Neural progenitor cell (in vitro differentiated cells): Measurements from ENCODE around the gene ACKR2. TPM values are rescaled to one million over a fixed set of nuclear protein-coding genes. Genes with fewer than 3 reads are reported as not detected.

Experiments
- DNase-seq: peaks from one replicate; pipeline ENCODE4 v3.0.0-alpha.2; 2016; ENCODE audit warnings: low spot score
- H2AFZ ChIP-seq: fragments of 200-600 bp; sonication (generic); replicated peaks from 2 replicates; pipeline ENCODE4 v1.6.1; 2016; ENCODE audit warnings: antibody characterized with exemption
- H3F3A ChIP-seq: fragments of 200-600 bp; sonication (generic); 2 replicates; pipeline ENCODE4 v1.6.1; 2016; ENCODE audit warnings: antibody characterized with exemption, low read depth
- H3K27ac ChIP-seq: fragments of 200-600 bp; sonication (generic); 2 replicates; pipeline ENCODE4 v1.5.1; 2016; ENCODE audit warnings: mild to moderate bottlenecking
- H3K27me3 ChIP-seq: fragments of 200-600 bp; sonication (generic); 2 replicates; pipeline ENCODE4 v1.6.1; 2016; ENCODE audit warnings: mild to moderate bottlenecking, moderate library complexity
- H3K36me3 ChIP-seq: fragments of 200-600 bp; sonication (generic); 2 replicates; pipeline ENCODE4 v1.5.1; 2016
- H3K4me1 ChIP-seq: fragments of 200-600 bp; sonication (generic); 2 replicates; pipeline ENCODE4 v1.6.1; 2016; ENCODE audit warnings: mixed run types
- H3K4me2 ChIP-seq: fragments of 200-600 bp; sonication (generic); 2 replicates; pipeline ENCODE4 v1.6.1; 2016
- H3K4me3 ChIP-seq: fragments of 200-600 bp; sonication (generic); 2 replicates; pipeline ENCODE4 v1.5.1; 2016
- H3K79me2 ChIP-seq: fragments of 200-600 bp; sonication (generic); 2 replicates; pipeline ENCODE4 v1.6.1; 2016; ENCODE audit warnings: low read depth
- H3K9ac ChIP-seq: fragments of 200-600 bp; sonication (generic); 2 replicates; pipeline ENCODE4 v1.6.1; 2016
- H3K9me3 ChIP-seq: fragments of 200-600 bp; sonication (generic); 2 replicates; pipeline ENCODE4 v1.5.1; 2016; ENCODE audit warnings: low read depth
- H4K20me1 ChIP-seq: fragments of 200-600 bp; sonication (generic); 2 replicates; pipeline ENCODE4 v1.6.1; 2016; ENCODE audit warnings: low read depth
- H3K27ac Mint-ChIP-seq: 3 replicates; pipeline ENCODE4 v1.8.0; 2021; ENCODE audit warnings: mixed read lengths
- H3K27me3 Mint-ChIP-seq: 2 replicates; pipeline ENCODE4 v1.8.0; 2022; ENCODE audit warnings: low read depth, mild to moderate bottlenecking, inconsistent platforms, moderate library complexity, mixed read lengths; ENCODE audit not compliant: insufficient read depth
- H3K36me3 Mint-ChIP-seq: 3 replicates; pipeline ENCODE4 v1.8.0; 2021; ENCODE audit warnings: mixed read lengths
- H3K4me1 Mint-ChIP-seq: 3 replicates; pipeline ENCODE4 v1.8.0; 2021; ENCODE audit warnings: mixed read lengths
- H3K4me3 Mint-ChIP-seq: 3 replicates; pipeline ENCODE4 v1.8.0; 2021; ENCODE audit warnings: mild to moderate bottlenecking, moderate library complexity, mixed read lengths
- H3K9me3 Mint-ChIP-seq: 3 replicates; pipeline ENCODE4 v1.8.0; 2020; ENCODE audit warnings: mixed read lengths
- EZH2 ChIP-seq: fragments of 200-600 bp; sonication (generic); IDR thresholded peaks from 2 replicates; pipeline ENCODE4 v1.6.1; 2017; ENCODE audit warnings: antibody characterized with exemption, mild to moderate bottlenecking, moderate library complexity
- EZH2phosphoT487 ChIP-seq: fragments of 200-600 bp; sonication (generic); IDR thresholded peaks from 2 replicates; pipeline ENCODE4 v1.6.1; 2017; ENCODE audit warnings: antibody characterized with exemption
- total RNA-seq: library from RNA; depleted of rRNA; stranded (reverse); fragments of >200 nt; gene quantifications from 2 replicates; pipeline ENCODE4 v1.2.3, GENCODE V29; 2015; ENCODE audit warnings: low replicate concordance
- TF ChIP-seq, protein P1 (sequence below): fragments of 200-600 bp; sonication (generic); IDR thresholded peaks from 2 replicates; pipeline ENCODE4 v1.5.1; 2017; ENCODE audit warnings: antibody characterized with exemption, mild to moderate bottlenecking

Gene ACKR2
- total RNA-seq, 1 donor from 2014 or later, result not detected

DNA sequence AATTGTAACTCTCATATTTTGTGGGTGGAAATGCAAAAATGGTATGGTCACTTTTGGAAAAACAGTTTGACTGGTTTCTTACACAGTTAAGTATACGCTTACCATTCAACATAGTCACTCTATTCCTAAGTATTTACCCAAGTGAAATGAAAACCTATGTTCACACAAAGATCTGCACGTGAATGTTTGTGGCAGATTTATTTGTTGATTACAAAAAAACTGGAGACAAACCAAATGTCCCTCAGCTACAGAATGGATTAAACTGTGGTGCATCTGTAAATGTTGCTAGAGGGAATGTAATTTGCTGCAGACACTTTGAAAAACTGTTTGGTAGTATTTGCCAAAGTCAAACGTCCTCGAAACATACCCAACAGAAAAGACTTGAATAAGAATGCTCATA lies 29.3 kb downstream of the ACKR2 start:
- DNase-seq, result no peak
- H3K36me3 Mint-ChIP-seq, result no peaks in the 10 kb centered on the region
- H3K9me3 ChIP-seq, result no peaks in the 10 kb centered on the region
- H3K36me3 ChIP-seq, result no peaks in the 10 kb centered on the region
- no peaks in the 10 kb centered on the region for H3K4me1 Mint-ChIP-seq
- H3K4me3 ChIP-seq, result no peak overlapping the region
- no peaks in the 10 kb centered on the region for H3K27me3 ChIP-seq
- H3K4me2 ChIP-seq, result no peak overlapping the region
- no peaks in the 10 kb centered on the region for H3K27me3 Mint-ChIP-seq
- H3K79me2 ChIP-seq, result no peaks in the 10 kb centered on the region
- H3K27ac ChIP-seq, result no peak overlapping the region
- H3K4me3 Mint-ChIP-seq, result no peak overlapping the region
- no peak for TF ChIP-seq EZH2
- TF ChIP-seq, protein P1, sequence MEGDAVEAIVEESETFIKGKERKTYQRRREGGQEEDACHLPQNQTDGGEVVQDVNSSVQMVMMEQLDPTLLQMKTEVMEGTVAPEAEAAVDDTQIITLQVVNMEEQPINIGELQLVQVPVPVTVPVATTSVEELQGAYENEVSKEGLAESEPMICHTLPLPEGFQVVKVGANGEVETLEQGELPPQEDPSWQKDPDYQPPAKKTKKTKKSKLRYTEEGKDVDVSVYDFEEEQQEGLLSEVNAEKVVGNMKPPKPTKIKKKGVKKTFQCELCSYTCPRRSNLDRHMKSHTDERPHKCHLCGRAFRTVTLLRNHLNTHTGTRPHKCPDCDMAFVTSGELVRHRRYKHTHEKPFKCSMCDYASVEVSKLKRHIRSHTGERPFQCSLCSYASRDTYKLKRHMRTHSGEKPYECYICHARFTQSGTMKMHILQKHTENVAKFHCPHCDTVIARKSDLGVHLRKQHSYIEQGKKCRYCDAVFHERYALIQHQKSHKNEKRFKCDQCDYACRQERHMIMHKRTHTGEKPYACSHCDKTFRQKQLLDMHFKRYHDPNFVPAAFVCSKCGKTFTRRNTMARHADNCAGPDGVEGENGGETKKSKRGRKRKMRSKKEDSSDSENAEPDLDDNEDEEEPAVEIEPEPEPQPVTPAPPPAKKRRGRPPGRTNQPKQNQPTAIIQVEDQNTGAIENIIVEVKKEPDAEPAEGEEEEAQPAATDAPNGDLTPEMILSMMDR, result no peak
- TF ChIP-seq EZH2phosphoT487, result no peak
- no peak overlapping the region for H2AFZ ChIP-seq
- no peak overlapping the region for H3K9ac ChIP-seq
- no peaks in the 10 kb centered on the region for H3F3A ChIP-seq
- H3K27ac Mint-ChIP-seq, result no peak overlapping the region
- H4K20me1 ChIP-seq, result no peaks in the 10 kb centered on the region
- no peaks in the 10 kb centered on the region for H3K9me3 Mint-ChIP-seq
- no peaks in the 10 kb centered on the region for H3K4me1 ChIP-seq

DNA sequence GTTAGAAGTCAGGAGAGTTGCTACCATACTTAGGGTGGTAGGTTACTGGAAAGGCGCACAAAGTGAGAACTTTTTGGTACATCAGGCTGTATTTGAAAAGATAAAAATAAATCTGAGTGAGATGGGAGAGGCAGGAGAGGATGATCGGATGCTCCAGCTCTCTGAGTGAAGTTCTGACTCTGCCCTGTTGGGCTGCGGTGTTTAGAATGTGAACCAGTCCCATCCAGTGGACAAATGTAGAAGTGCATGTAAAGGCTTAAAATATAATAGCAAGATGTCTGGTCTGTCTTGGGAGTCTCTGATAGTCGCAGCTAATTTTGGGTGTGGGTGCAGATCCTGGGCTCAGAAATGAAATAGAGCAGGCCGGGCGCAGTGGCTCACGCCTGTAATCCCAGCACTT lies 30.4 kb downstream of the ACKR2 start:
- Mint-ChIP-seq H3K4me3 (no peak overlapping the region), H3K36me3 (no peaks in the 10 kb centered on the region), H3K27me3 (no peaks in the 10 kb centered on the region), H3K4me1 (peaks cover 6% of the 10 kb centered on the region), H3K27ac (no peak overlapping the region), H3K9me3 (no peaks in the 10 kb centered on the region)
- Histone ChIP-seq H3K79me2 (no peaks in the 10 kb centered on the region), H3K4me1 (peaks cover 7% of the 10 kb centered on the region), H3K9me3 (no peaks in the 10 kb centered on the region), H3K4me2 (no peak overlapping the region), H3K36me3 (no peaks in the 10 kb centered on the region), H3K9ac (no peak overlapping the region), H4K20me1 (no peaks in the 10 kb centered on the region), H3K27me3 (no peaks in the 10 kb centered on the region), H3F3A (no peaks in the 10 kb centered on the region), H2AFZ (peak overlapping the region; percentile 3), H3K27ac (no peak overlapping the region), H3K4me3 (no peak overlapping the region)
- TF ChIP-seq EZH2phosphoT487 (no peak), EZH2 (no peak)
- TF ChIP-seq, protein P1, result peak; percentile 64
- peak; percentile 73 for DNase-seq

- no peaks in the 10 kb centered on the region for H3K9me3 ChIP-seq
- H3K4me3 ChIP-seq, result no peak overlapping the region
- H3F3A ChIP-seq, result no peaks in the 10 kb centered on the region
- Mint-ChIP-seq H3K27me3 (no peaks in the 10 kb centered on the region), H3K9me3 (no peaks in the 10 kb centered on the region), H3K27ac (no peak overlapping the region), H3K36me3 (no peaks in the 10 kb centered on the region), H3K4me1 (peaks cover 6% of the 10 kb centered on the region), H3K4me3 (no peak overlapping the region)
- H4K20me1 ChIP-seq, result no peaks in the 10 kb centered on the region
- H3K27ac ChIP-seq, result no peak overlapping the region
- no peak for TF ChIP-seq EZH2phosphoT487
- no peak for TF ChIP-seq EZH2
- TF ChIP-seq, protein P1, result no peak
- H3K9ac ChIP-seq, result no peak overlapping the region
- DNase-seq, result no peak
- no peaks in the 10 kb centered on the region for H3K79me2 ChIP-seq
- H3K27me3 ChIP-seq, result no peaks in the 10 kb centered on the region
- no peak overlapping the region for H2AFZ ChIP-seq
- no peak overlapping the region for H3K4me2 ChIP-seq
- peaks cover 7% of the 10 kb centered on the region for H3K4me1 ChIP-seq
- H3K36me3 ChIP-seq, result no peaks in the 10 kb centered on the region
Measured at GRCh38 chr3:42841332-42841731, 32.1 kb downstream of the ACKR2 start.
